HCT116 (cell line): ENCODE results near the gene FLACC1.
"Not testable (repeated sequence)": the region's sequence is repeated elsewhere in the genome, so short reads cannot be mapped to it uniquely, and the experiment has no call there.

Experiments used
- CEBPB ChIP-seq: IDR thresholded peaks from 2 replicates; pipeline ENCODE4 v1.6.1; 2012; ENCODE audit warnings: low read depth
- EZH2 ChIP-seq: fragments of 200-600 bp; sonication (generic); IDR thresholded peaks from 2 replicates; pipeline ENCODE4 v1.6.1; 2017; ENCODE audit warnings: antibody characterized with exemption, mixed run types
- JUND ChIP-seq: IDR thresholded peaks from 2 replicates; pipeline ENCODE4 v1.6.1; 2012
- POLR2A ChIP-seq: IDR thresholded peaks from 2 replicates; pipeline ENCODE4 v1.7.0; 2011; ENCODE audit warnings: borderline replicate concordance; ENCODE audit not compliant: insufficient read depth, insufficient read length; ENCODE audit errors: extremely low read depth
- POLR2AphosphoS5 ChIP-seq: IDR thresholded peaks from 2 replicates; pipeline ENCODE4 v1.6.1; 2011; ENCODE audit warnings: mild to moderate bottlenecking, low read depth, low read length, moderate library complexity
- RAD21 ChIP-seq: IDR thresholded peaks from 2 replicates; pipeline ENCODE4 v1.6.1; 2012; ENCODE audit warnings: low read depth, mild to moderate bottlenecking
- SIN3A ChIP-seq: IDR thresholded peaks from 2 replicates; pipeline ENCODE4 v1.6.1; 2012; ENCODE audit warnings: low read depth
- SP1 ChIP-seq: IDR thresholded peaks from 2 replicates; pipeline ENCODE4 v1.6.1; 2012; ENCODE audit warnings: low read depth
- TCF7L2 ChIP-seq: IDR thresholded peaks from 2 replicates; pipeline ENCODE4 v1.7.0; 2011; ENCODE audit warnings: borderline replicate concordance, inconsistent platforms; ENCODE audit not compliant: insufficient read depth, insufficient read length; ENCODE audit errors: extremely low read depth
- TF ChIP-seq, protein P1 (sequence below), 3 experiments: fragments of 200-600 bp in 1 of 3; sonication (generic) in 1 of 3; IDR thresholded peaks in 2 of 3; conservative IDR thresholded peaks in 1 of 3; 2 replicates each; pipeline ENCODE4 v1.5.1; 2012 to 2017; ENCODE audit warnings: low read depth in 2 of 3, low read length in 2 of 3, antibody characterized with exemption in 1 of 3, borderline replicate concordance in 1 of 3, control low read depth in 1 of 3, mild to moderate bottlenecking in 1 of 3, mixed read lengths in 1 of 3, mixed run types in 1 of 3, moderate library complexity in 1 of 3; ENCODE audit not compliant: insufficient read depth in 1 of 3
- TF ChIP-seq, protein P2 (sequence below): IDR thresholded peaks from 2 replicates; pipeline ENCODE4 v1.6.1; 2012; ENCODE audit warnings: low read depth
- TF ChIP-seq, protein P3 (sequence below): IDR thresholded peaks from 2 replicates; pipeline ENCODE4 v1.6.1; 2011; ENCODE audit warnings: mild to moderate bottlenecking, low read length, moderate library complexity; ENCODE audit not compliant: insufficient replicate concordance; ENCODE audit errors: extremely low read depth

DNA sequence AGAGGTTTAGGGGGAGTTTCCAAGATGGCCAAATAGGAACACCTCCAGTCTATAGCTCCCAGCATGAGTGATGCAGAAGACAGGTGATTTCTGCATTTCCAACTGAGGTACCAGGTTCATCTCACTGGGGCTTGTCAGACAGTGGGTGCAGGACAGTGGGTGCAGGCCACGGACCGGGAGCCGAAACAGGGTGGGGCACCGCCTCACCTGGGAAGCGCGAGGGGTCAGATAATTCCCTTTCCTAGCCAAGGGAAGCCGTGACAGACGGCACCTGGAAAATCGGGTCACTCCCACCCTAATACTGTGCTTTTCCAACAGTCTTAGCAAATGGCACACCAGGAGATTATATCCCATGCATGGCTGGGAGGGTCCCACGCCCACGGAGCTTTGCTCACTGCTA lies 57.2 kb downstream of the FLACC1 start:
- not testable (repeated sequence) for TF ChIP-seq EZH2, POLR2A, CEBPB, POLR2AphosphoS5, JUND, RAD21, SP1, TCF7L2, SIN3A
- TF ChIP-seq, protein P1, sequence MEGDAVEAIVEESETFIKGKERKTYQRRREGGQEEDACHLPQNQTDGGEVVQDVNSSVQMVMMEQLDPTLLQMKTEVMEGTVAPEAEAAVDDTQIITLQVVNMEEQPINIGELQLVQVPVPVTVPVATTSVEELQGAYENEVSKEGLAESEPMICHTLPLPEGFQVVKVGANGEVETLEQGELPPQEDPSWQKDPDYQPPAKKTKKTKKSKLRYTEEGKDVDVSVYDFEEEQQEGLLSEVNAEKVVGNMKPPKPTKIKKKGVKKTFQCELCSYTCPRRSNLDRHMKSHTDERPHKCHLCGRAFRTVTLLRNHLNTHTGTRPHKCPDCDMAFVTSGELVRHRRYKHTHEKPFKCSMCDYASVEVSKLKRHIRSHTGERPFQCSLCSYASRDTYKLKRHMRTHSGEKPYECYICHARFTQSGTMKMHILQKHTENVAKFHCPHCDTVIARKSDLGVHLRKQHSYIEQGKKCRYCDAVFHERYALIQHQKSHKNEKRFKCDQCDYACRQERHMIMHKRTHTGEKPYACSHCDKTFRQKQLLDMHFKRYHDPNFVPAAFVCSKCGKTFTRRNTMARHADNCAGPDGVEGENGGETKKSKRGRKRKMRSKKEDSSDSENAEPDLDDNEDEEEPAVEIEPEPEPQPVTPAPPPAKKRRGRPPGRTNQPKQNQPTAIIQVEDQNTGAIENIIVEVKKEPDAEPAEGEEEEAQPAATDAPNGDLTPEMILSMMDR (IDR thresholded peaks at IDR 0.05 in 2 of 3, conservative IDR thresholded peaks at IDR 0.05 in 1 of 3; ENCODE audit: borderline replicate concordance in 1 of 3, insufficient read depth in 1 of 3, low read depth in 2 of 3, low read length in 2 of 3), result not testable (repeated sequence)
- TF ChIP-seq, protein P2, sequence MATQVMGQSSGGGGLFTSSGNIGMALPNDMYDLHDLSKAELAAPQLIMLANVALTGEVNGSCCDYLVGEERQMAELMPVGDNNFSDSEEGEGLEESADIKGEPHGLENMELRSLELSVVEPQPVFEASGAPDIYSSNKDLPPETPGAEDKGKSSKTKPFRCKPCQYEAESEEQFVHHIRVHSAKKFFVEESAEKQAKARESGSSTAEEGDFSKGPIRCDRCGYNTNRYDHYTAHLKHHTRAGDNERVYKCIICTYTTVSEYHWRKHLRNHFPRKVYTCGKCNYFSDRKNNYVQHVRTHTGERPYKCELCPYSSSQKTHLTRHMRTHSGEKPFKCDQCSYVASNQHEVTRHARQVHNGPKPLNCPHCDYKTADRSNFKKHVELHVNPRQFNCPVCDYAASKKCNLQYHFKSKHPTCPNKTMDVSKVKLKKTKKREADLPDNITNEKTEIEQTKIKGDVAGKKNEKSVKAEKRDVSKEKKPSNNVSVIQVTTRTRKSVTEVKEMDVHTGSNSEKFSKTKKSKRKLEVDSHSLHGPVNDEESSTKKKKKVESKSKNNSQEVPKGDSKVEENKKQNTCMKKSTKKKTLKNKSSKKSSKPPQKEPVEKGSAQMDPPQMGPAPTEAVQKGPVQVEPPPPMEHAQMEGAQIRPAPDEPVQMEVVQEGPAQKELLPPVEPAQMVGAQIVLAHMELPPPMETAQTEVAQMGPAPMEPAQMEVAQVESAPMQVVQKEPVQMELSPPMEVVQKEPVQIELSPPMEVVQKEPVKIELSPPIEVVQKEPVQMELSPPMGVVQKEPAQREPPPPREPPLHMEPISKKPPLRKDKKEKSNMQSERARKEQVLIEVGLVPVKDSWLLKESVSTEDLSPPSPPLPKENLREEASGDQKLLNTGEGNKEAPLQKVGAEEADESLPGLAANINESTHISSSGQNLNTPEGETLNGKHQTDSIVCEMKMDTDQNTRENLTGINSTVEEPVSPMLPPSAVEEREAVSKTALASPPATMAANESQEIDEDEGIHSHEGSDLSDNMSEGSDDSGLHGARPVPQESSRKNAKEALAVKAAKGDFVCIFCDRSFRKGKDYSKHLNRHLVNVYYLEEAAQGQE, result not testable (repeated sequence)
- TF ChIP-seq, protein P3, sequence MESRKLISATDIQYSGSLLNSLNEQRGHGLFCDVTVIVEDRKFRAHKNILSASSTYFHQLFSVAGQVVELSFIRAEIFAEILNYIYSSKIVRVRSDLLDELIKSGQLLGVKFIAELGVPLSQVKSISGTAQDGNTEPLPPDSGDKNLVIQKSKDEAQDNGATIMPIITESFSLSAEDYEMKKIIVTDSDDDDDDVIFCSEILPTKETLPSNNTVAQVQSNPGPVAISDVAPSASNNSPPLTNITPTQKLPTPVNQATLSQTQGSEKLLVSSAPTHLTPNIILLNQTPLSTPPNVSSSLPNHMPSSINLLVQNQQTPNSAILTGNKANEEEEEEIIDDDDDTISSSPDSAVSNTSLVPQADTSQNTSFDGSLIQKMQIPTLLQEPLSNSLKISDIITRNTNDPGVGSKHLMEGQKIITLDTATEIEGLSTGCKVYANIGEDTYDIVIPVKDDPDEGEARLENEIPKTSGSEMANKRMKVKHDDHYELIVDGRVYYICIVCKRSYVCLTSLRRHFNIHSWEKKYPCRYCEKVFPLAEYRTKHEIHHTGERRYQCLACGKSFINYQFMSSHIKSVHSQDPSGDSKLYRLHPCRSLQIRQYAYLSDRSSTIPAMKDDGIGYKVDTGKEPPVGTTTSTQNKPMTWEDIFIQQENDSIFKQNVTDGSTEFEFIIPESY, result not testable (repeated sequence)
